ENCODE results near the gene TRMT2B.

- TF ChIP-seq TARDBP (IDR thresholded peaks at IDR 0.05) (no peak), SUZ12 (IDR thresholded peaks at IDR 0.05) (no peak), FOXM1 (IDR thresholded peaks at IDR 0.05; ENCODE audit: borderline replicate concordance) (no peak), L3MBTL2 (conservative IDR thresholded peaks at IDR 0.05) (no peak), FOXK2 (IDR thresholded peaks at IDR 0.05) (no peak)
Measured at GRCh38 chrX:101081231-101081630, 29.3 kb upstream of the TRMT2B start.
